GM12875 (cell line): Measurements from ENCODE around the gene SFTPA2.
"Not testable (repeated sequence)": the region's sequence is repeated elsewhere in the genome, so short reads cannot be mapped to it uniquely, and the experiment has no call there.

ENCODE experiments used
- H3K4me3 ChIP-seq: one replicate; pipeline ENCODE4 v1.5.1; 2011; ENCODE audit warnings: low read depth, low read length, control low read depth
- CTCF ChIP-seq: IDR thresholded peaks from 2 replicates; pipeline ENCODE4 v1.5.1; 2011; ENCODE audit warnings: low read depth, mild to moderate bottlenecking, control low read depth, inconsistent platforms, low read length, moderate library complexity, borderline replicate concordance; ENCODE audit not compliant: insufficient read depth

SFTPA2 gene

GRCh38 chr10:79555354-79556309, 4.6 kb downstream of the SFTPA2 start:
- no peak for TF ChIP-seq CTCF
- no peak overlapping the region for H3K4me3 ChIP-seq

GRCh38 chr10:79552143-79552542, 8.1 kb downstream of the SFTPA2 start:
- no peak overlapping the region for H3K4me3 ChIP-seq
- TF ChIP-seq CTCF = no peak

- no peak overlapping the region for H3K4me3 ChIP-seq
- TF ChIP-seq CTCF = no peak
These were observed 12.2 kb downstream of the SFTPA2 start for GRCh38 chr10:79547973-79548372.

GRCh38 chr10:79547128-79547527, 13.1 kb downstream of the SFTPA2 start:
- H3K4me3 ChIP-seq = not testable (repeated sequence)

GRCh38 chr10:79544926-79545659, 15.1 kb downstream of the SFTPA2 start:
- H3K4me3 ChIP-seq = not testable (repeated sequence)

- H3K4me3 ChIP-seq = not testable (repeated sequence)
These were observed 15.8 kb downstream of the SFTPA2 start for GRCh38 chr10:79544408-79544807.

GRCh38 chr10:79542626-79543025, 17.6 kb downstream of the SFTPA2 start:
- H3K4me3 ChIP-seq = no peak overlapping the region

GRCh38 chr10:79540930-79541329, 19.3 kb downstream of the SFTPA2 start:
- H3K4me3 ChIP-seq = not testable (repeated sequence)

More at GRCh38 chr10:79542626-79543025, 17.6 kb downstream of the SFTPA2 start:
- no peak for TF ChIP-seq CTCF

- H3K4me3 ChIP-seq = not testable (repeated sequence)
These were observed 21.9 kb downstream of the SFTPA2 start for GRCh38 chr10:79538311-79538710.

GRCh38 chr10:79533903-79534175, 26.4 kb downstream of the SFTPA2 start:
- not testable (repeated sequence) for H3K4me3 ChIP-seq

- H3K4me3 ChIP-seq = not testable (repeated sequence)
These were observed 26.9 kb downstream of the SFTPA2 start for GRCh38 chr10:79533142-79533902.

- not testable (repeated sequence) for H3K4me3 ChIP-seq
These were observed 31.9 kb downstream of the SFTPA2 start for GRCh38 chr10:79528261-79528660.

GRCh38 chr10:79525049-79525710, 35.0 kb downstream of the SFTPA2 start:
- not testable (repeated sequence) for H3K4me3 ChIP-seq

GRCh38 chr10:79523157-79523853, 36.9 kb downstream of the SFTPA2 start:
- H3K4me3 ChIP-seq = not testable (repeated sequence)
